Fibroblast of villous mesenchyme (primary cell): ENCODE results near the gene GLT1D1. TPM values are rescaled to one million over a fixed set of nuclear protein-coding genes. Genes with fewer than 3 reads are reported as not detected.

Source experiments
- DNase-seq: peaks from one replicate; pipeline ENCODE4 v3.0.0-alpha.2; 2010; ENCODE audit warnings: low read depth
- H3K4me3 ChIP-seq: 2 replicates; pipeline ENCODE4 v1.5.1; 2011; ENCODE audit warnings: low read depth, mild to moderate bottlenecking, low read length
- total RNA-seq: library from RNA; depleted of rRNA; stranded (reverse); fragments of >200 nt; gene quantifications from 2 replicates; pipeline ENCODE4 v1.2.3, GENCODE V29; 2012
- TF ChIP-seq, protein P1 (sequence below): IDR thresholded peaks from 2 replicates; pipeline ENCODE4 v1.5.1; 2012; ENCODE audit warnings: low read depth, mild to moderate bottlenecking, low read length; ENCODE audit not compliant: insufficient read depth

The GLT1D1 gene
- total RNA-seq, 1 donor = under 0.01 TPM

DNA sequence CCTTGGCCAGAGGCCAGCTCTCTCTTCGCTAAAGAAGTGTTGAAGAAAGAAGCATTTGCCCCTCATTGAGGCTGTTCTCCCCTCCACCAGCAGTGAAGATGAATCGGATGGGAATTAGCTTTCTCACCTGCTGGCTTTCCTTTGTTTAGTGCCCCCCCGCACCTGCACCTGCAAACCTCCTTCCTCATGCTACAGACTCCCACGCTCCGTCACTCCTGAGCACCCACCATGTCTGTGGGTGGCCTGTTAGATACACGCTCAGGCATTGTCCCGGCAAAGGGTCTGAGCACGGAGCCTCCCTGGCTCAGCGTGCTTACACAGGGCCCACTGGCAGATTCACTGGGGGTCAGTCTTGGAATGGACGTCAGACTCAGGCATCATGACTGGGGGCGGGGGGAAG lies 121.6 kb downstream of the GLT1D1 start:
- no peak overlapping the region for H3K4me3 ChIP-seq
- DNase-seq = no peak
- TF ChIP-seq, protein P1, sequence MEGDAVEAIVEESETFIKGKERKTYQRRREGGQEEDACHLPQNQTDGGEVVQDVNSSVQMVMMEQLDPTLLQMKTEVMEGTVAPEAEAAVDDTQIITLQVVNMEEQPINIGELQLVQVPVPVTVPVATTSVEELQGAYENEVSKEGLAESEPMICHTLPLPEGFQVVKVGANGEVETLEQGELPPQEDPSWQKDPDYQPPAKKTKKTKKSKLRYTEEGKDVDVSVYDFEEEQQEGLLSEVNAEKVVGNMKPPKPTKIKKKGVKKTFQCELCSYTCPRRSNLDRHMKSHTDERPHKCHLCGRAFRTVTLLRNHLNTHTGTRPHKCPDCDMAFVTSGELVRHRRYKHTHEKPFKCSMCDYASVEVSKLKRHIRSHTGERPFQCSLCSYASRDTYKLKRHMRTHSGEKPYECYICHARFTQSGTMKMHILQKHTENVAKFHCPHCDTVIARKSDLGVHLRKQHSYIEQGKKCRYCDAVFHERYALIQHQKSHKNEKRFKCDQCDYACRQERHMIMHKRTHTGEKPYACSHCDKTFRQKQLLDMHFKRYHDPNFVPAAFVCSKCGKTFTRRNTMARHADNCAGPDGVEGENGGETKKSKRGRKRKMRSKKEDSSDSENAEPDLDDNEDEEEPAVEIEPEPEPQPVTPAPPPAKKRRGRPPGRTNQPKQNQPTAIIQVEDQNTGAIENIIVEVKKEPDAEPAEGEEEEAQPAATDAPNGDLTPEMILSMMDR = no peak

DNA sequence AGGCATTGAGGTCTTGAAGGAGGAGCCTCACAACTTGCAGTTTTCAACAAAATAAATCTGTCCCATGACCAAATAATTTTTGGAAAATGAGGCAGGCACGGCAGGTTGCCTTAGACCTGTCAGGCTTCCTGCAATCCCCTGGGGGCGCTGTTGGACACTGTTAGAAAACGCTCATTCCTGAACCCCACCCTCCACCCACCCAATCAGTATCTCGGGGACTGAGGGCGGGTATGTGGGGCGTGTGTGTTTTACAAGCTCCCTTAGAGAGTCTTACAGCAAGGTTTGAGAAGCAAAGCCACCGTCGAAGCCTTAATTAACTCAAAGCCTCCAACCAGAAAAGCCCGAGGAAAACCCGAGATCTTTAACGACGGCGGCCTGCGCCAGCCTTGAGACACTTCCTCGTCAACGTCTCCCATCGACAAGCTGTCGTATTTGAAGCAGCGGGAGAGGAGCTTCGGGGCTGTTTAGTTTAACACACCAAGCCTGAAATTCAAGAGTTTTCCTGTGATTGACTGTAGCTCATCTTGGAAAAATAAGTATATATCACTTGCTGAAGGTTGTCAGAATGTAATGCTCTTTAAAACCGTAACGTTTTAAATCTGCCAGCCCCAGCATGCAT lies 123.0 kb downstream of the GLT1D1 start:
- TF ChIP-seq, protein P1 = no peak
- no peak overlapping the region for H3K4me3 ChIP-seq
- no peak for DNase-seq

DNA sequence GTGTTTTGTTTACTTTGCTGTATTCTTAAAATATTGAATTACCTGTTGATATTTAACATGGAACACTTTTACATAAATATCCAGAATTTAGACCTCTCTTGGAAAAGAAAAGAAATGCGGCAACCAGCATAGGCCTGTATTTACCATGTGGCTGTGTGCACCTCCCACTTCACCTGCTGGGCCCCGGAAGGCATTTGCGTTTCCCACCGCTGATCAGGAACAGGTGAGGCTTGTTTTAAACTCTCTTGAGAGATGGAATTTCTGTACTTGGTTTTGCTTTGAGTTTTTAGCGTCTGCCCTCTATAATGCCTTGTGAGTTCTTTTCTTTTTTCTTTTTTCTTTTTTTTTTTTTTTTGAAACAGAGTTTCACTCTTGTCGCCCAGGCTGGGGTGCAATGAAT lies 124.2 kb downstream of the GLT1D1 start:
- H3K4me3 ChIP-seq = no peak overlapping the region
- no peak for DNase-seq
- TF ChIP-seq, protein P1 = no peak

DNA sequence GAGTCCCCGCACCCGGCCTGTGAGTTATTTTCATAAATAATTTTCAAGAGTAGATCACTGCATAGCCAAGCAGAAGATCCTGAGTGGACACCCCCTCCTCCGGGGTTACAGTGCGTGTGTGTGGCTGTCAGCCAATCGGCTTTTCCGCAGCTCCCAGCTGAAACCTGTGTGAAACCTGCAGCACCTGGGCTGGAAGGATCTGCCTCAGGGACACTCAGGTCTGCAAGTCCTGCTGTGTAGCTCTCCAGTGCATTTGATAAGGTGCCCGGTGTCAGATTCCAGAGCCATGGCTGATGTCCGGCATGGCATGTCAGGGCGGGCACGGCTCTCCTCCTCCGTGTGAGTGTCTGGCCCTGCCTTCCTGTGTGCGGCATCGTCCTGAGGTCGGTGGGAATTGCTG lies 124.8 kb downstream of the GLT1D1 start:
- H3K4me3 ChIP-seq = no peak overlapping the region
- no peak for DNase-seq
- TF ChIP-seq, protein P1 = no peak

DNA sequence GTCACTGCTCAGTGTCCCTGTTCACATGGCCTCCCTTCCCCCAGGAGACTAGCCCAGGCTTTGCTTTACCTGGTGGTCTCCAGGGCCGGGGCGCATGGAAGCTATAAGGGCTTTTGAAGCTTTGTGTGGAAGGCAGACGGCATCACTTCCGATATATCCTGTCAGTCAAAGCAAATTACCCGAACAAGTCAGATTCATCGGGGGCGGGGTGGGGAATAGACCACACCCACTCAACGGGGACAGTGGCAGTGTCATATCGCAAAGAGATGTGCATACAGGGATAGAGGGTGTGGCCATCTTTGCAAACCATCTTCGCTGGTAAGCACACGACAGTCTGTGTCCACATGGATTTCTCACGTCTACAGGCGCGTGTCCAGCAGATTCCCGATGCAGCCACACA lies 127.3 kb downstream of the GLT1D1 start:
- H3K4me3 ChIP-seq = no peak overlapping the region
- TF ChIP-seq, protein P1 = no peak

DNA sequence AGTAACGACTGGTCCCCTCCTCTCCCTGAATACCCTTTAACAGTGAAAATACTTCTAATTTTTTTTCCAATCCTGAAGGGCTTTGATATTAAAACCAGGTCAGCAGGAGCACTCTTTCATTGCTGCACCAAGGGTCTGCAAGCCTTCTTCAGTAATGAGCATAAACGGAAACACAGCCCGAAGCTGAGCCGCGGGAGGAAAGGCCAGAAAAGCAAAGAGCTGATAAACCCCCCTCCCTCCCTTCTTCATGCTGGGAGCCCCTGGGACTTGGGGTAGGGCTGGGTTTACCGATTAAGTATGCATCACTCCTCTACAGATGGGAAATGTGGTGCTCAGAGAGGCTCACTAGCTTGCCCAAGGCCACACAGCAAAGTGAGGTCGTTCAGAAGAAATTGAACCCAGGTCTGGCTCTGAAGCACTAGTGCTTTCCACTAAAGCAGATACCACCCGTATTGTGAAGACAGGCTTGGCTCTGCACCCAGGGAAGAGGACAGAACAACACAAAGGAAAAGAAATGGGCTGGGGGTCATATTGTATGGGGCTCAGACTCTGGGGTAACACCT lies 128.8 kb downstream of the GLT1D1 start:
- TF ChIP-seq, protein P1 = no peak
- no peak overlapping the region for H3K4me3 ChIP-seq

More for the DNA sequence above, 127.3 kb downstream of the GLT1D1 start:
- no peak for DNase-seq

DNA sequence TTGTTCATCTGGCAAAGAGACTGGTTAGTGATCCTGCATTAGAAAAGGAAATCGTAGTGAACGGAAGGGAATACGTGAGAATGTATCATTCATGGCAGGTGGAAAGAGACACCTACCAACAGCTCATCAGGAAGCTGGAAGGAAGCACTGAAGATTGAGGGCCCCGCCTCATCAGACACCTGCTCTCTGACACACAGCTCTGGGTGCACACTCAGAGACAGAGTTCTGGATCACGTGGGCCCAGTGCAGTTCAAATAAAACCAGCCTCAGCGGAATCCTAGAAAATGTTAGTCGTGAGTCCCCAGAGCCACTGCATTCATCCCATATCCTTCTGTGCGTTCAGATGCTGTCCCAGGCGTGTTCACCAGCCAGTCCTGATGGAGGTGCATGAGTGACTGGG lies 129.7 kb downstream of the GLT1D1 start:
- no peak overlapping the region for H3K4me3 ChIP-seq
- TF ChIP-seq, protein P1 = no peak
- DNase-seq = no peak

More for the DNA sequence above, 128.8 kb downstream of the GLT1D1 start:
- DNase-seq = no peak
